Measurements from ENCODE around the gene BSCL2.
"Not testable (repeated sequence)": the region's sequence is repeated elsewhere in the genome, so short reads cannot be mapped to it uniquely, and the experiment has no call there.

Gene BSCL2

GRCh38 chr11:62707277-62707861, at the start of gene BSCL2, which contains the start of gene GNG3:
Gene BSCL2 (minus strand): TSS chr11:62707424. CDS start chr11:62707195, 229 bp downstream.
Gene GNG3 (plus strand): TSS chr11:62707676. CDS start chr11:62708296, 620 bp downstream.
- DNase-seq: no peak

DNA sequence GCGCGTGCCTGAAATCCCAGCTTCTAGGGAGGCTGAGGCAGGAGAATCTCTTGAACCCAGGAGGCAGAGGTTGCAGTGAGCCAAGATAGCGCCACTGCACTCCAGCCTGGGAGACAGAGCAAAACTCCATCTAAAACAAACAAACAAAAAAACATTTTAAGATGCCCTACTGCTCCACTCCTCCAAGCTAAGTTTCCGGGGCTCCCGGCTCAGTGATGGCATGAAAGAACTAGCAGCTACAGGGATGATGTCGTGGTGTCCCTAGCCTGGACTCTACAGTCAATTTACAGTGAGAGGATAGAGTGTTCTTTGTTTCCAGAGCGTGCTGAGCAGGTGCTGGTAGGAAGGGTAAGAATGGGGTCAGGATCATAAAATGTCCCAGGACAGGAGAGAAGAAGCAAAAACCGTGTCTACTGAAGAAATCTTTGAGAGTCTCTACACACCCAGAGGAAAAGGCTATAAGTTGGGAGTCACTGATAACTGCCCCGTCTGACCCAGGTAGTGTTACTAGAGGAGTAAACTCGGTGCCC, 47.9 kb upstream of the BSCL2 start:
- no peak for DNase-seq

GRCh38 chr11:62753736-62754603, 46.7 kb upstream of the BSCL2 start, which contains the start of gene ZBTB3:
Gene ZBTB3 (minus strand): TSS chr11:62754160. CDS start chr11:62753664, 496 bp downstream.
- peak; percentile 99 for DNase-seq

DNA sequence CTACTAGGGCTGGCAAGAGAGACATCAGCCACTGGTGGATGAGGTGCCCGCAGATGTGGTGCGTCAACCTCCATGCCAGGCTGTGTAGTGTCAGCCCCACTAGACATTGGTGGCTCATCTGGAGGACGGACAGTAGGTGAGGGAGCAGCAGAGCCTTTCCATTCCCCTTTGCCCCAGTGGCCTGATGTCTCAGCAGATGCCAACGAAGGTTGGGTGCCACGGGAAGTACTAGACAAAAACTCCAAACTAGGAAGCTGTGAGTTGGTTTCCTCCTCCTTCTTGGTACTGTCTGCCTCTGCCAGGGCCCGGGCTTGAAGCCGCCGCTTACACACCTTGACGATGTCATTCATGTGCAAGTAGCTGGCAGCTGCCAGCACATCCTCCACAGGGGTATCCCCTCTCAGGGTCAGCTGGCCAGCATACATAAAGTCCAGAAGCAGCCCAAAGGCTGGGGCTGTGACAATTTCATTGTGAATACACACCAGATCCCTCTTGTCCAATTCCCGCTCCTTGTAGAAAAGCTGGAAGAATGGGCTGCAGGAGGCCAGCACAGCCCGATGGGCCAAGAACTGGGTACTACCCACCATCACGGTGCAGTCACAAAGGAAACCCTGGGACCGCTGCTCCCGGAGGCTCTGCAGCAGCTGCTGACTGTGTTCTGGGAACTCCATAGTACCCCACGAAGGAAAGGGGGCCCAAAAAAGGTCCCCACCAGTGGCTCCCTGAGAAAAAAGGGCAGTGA, 45.9 kb upstream of the BSCL2 start:
- no peak for DNase-seq

GRCh38 chr11:62752177-62752785, 45.1 kb upstream of the BSCL2 start:
- DNase-seq: no peak

- not testable (repeated sequence) for DNase-seq
Measured at GRCh38 chr11:62749931-62750330, 42.7 kb upstream of the BSCL2 start.

DNA sequence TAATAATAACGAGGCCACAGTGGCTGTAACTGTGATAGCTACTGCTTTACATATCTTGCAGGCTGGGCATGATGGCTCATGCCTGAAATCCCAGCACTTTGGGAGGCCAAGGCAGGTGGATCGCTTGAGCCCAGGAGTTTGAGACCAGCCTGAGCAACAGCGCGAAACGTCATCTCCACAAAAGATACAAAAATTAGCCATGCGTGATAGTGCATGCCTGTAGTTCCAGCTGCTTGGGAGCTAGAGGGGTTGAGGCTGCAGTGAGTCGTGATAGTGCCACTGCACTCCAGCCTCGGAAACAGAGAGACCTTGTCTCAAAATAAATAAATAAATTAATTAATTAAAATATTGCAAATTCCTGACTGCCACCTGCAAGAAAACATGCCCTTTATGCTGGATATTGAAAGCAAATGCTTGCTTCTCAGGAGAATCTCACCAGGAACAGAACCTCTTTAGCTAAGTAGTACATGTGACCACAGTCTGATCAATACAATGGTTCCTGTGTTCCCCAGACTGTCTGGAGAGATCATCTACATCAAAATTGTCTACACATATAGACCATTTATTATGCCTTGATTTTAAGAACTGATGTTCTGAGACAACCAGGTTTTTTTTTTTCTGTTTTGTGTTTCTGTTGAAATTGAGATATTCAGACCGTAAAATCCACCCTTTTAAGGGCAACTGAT, 40.4 kb upstream of the BSCL2 start:
- no peak for DNase-seq

DNA sequence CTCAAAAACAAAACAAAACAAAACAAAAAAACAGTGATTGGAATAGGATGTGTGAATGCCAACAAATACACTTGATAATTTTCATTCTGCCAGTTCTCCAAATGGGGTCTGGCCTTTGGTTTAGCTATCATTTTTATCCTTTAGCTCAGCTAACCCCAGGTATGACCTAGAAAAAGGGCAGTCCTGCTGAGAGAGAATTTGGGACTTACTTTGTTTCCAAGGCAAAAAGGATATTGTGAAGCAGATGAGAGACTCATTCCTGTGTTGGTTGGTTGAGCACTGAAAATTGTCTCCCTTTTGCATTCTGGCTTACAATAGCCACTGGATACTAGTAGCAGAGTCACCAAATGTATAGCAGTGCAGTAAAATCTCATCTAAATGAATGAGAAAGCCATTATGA, 30.0 kb upstream of the BSCL2 start:
- DNase-seq: no peak

DNA sequence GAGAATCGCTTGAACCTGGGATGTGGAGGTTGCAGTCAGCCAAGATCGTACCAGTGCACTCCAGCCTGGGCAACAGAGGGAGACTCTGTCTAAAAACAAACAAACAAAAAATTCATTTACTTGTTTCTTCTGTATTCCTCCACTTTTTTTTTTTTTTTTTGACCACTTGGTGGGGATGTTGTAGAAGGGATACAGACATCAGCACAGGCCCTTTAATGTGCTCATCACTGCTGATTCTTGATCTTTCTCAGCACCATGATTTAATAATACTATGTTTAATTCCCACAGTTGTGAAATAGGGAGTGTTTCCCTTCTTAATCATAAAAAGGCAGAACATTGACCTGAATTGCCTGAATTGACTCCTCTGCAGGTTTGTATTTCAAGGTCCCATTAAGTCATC, 25.6 kb upstream of the BSCL2 start:
- peak; percentile 33 for DNase-seq

GRCh38 chr11:62730076-62730475, 22.9 kb upstream of the BSCL2 start:
- not testable (repeated sequence) for DNase-seq

DNA sequence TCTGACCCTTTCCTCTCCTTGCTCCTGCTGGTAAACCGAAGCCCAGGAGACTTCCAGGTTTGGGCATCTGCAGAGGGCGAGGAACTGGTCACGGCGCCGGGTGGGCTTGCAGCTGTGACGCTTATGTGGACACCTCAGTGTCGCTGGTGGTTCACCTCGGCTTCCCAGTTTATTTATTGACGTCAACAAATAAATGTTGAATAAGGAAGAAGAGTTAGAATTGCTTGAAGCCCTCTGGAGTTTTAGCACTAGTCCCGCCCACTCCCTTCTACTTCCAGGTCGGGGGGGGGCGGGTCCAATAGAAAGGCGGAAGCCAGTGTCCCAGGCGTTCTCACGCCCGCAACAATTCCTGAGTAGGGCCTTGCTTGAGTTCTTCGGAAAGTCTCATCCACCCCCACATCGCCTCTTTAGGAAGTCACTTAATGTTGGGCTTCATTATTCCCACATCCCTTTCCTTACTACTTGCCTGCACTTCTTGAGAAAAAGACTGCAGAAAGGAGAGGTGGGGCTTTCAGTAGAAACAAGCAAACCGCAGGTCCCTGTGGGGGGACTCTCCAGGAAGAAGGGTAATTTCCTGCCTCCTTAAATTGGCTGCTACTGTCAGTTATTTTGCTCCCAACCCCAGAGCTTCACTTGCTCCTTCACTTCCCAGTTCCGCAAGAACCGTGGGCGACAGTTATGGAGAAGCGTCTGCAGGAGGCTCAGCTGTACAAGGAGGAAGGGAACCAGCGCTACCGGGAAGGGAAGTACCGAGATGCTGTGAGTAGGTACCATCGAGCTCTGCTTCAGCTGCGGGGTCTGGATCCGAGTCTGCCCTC, 21.2 kb upstream of the BSCL2 start, which contains the start of gene TTC9C:
TTC9C (plus strand) TSS at position 316 of the 818 bp plus-strand sequence; CDS start at position 679, 363 bp downstream.
- peak; percentile 87 for DNase-seq

- peak; percentile 96 for DNase-seq
Measured at GRCh38 chr11:62727872-62728170, 20.6 kb upstream of the BSCL2 start.

GRCh38 chr11:62727165-62727871, 20.1 kb upstream of the BSCL2 start, which contains the start of gene HNRNPUL2:
Gene HNRNPUL2 (minus strand): TSS chr11:62727457. CDS start chr11:62727156, 301 bp downstream.
- DNase-seq: peak; percentile 99

- no peak for DNase-seq
Measured at GRCh38 chr11:62726915-62727164, 19.6 kb upstream of the BSCL2 start.

GRCh38 chr11:62726156-62726914, 19.1 kb upstream of the BSCL2 start:
- DNase-seq: no peak

GRCh38 chr11:62725646-62726045, 18.4 kb upstream of the BSCL2 start:
- no peak for DNase-seq

- no peak for DNase-seq
Measured at GRCh38 chr11:62724171-62724570, 16.9 kb upstream of the BSCL2 start.

GRCh38 chr11:62721994-62722393, 14.8 kb upstream of the BSCL2 start:
- no peak for DNase-seq

DNA sequence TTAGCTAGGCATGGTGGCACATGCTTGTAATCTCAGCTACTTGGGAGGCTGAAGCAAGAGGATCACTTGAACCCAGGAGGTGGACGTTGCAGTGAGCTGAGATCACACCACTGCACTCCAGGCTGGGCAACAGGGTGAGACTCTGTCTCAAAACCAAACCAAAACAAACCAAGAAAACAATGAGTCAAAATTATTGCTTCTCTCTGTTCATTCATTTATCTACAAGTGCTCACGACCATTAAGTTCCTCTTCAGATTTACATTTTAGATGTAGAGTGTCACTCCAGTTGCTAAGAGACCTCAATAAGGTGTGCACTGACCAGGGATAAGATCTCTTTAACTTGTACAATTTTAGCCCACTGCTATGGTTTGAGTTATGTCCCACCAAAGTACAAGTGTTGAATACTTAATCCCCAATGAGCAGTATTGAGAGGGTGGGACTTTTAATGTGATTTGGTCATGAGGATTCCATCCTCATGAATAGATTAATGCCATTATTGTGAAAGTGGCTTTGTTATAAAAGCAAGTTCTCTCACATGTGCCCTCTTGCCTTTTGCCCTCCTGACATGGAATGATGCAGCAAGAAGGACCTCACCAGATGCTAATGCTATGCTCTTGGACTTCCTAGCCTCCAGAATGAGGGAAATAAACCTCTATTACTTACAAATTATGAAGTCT, 12.2 kb upstream of the BSCL2 start:
- peak; percentile 39 for DNase-seq

All from activated CD4-positive, alpha-beta T cell treated with anti-CD3 and anti-CD28 coated beads, Interleukin-2, amount 50 U/mL, for 16 hours (primary cell).